Karpas-422 (cell line): ENCODE data around the gene RNF141. TPM values are rescaled to one million over a fixed set of nuclear protein-coding genes. Genes with fewer than 3 reads are reported as not detected.

ENCODE experiments used
- DNase-seq: peaks from one replicate; pipeline ENCODE4 v3.0.0-alpha.2; 2015
- H2AFZ ChIP-seq: fragments of 200-600 bp; sonication (generic); 2 replicates; pipeline ENCODE4 v1.6.1; 2014; ENCODE audit warnings: antibody characterized with exemption, low read length, mixed read lengths
- H3K27ac ChIP-seq: fragments of 200-600 bp; sonication (generic); 2 replicates; pipeline ENCODE4 v1.5.1; 2014; ENCODE audit warnings: mild to moderate bottlenecking, low read length, moderate library complexity
- H3K27me3 ChIP-seq: fragments of 200-600 bp; sonication (generic); 2 replicates; pipeline ENCODE4 v1.6.1; 2014; ENCODE audit warnings: low read length, mixed read lengths
- H3K36me3 ChIP-seq: fragments of 200-600 bp; sonication (generic); 2 replicates; pipeline ENCODE4 v1.6.1; 2014; ENCODE audit warnings: low read length, mixed read lengths; ENCODE audit not compliant: insufficient read depth
- H3K4me1 ChIP-seq: fragments of 200-600 bp; sonication (generic); 2 replicates; pipeline ENCODE4 v1.6.1; 2014; ENCODE audit warnings: mild to moderate bottlenecking, low read length, mixed read lengths
- H3K4me2 ChIP-seq: fragments of 200-600 bp; sonication (generic); 2 replicates; pipeline ENCODE4 v1.6.1; 2014; ENCODE audit warnings: low read length, low read depth, mild to moderate bottlenecking; ENCODE audit not compliant: poor library complexity, severe bottlenecking
- H3K4me3 ChIP-seq: fragments of 200-600 bp; sonication (generic); 2 replicates; pipeline ENCODE4 v1.5.1; 2014; ENCODE audit warnings: mild to moderate bottlenecking, antibody characterized with exemption, low read length, mixed read lengths
- H3K79me2 ChIP-seq: fragments of 200-600 bp; sonication (generic); 2 replicates; pipeline ENCODE4 v1.6.1; 2014; ENCODE audit warnings: mild to moderate bottlenecking, low read length, mixed read lengths
- H3K9ac ChIP-seq: fragments of 200-600 bp; sonication (generic); 2 replicates; pipeline ENCODE4 v1.6.0; 2014; ENCODE audit warnings: low read length
- H3K9me2 ChIP-seq: fragments of 200-600 bp; sonication (generic), shearing (Covaris generic); replicated peaks from 2 replicates; pipeline ENCODE4 v1.6.0; 2014; ENCODE audit warnings: mild to moderate bottlenecking, low read length, moderate library complexity; ENCODE audit not compliant: insufficient read depth
- H3K9me3 ChIP-seq: fragments of 300-700, 200-600 bp; sonication (generic); 2 replicates; pipeline ENCODE4 v1.6.1; 2014; ENCODE audit warnings: low read length, mixed read lengths
- H4K20me1 ChIP-seq: fragments of 200-600 bp; sonication (generic); 2 replicates; pipeline ENCODE4 v1.6.1; 2014; ENCODE audit warnings: mild to moderate bottlenecking, antibody characterized with exemption, low read length, low read depth; ENCODE audit not compliant: insufficient read depth
- total RNA-seq: library from RNA; depleted of rRNA; stranded (reverse); fragments of >200 nt; shearing (Covaris generic); gene quantifications from 2 replicates; pipeline ENCODE4 v1.2.3, GENCODE V29; 2014; ENCODE audit warnings: low replicate concordance

The RNF141 gene
- total RNA-seq, 1 experiment from 2014 or later: 12.2 TPM

DNA sequence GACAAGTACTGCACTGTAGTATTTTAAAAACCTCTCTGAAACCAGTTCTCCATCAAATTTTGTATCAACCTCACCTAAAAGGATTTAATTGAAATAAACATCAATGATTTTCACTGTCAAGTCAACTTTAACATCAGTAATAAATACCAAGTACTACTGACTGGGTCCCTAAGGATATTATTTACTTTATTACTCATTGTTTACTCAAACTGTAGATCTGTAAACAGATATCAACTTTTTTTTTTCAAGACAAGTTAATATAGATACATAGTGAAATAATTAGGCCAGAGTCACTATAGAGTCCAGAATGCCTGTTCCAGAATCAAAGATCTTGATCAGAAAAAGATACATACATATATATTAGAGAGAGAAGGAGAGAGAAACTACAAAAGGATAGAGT is 1.6 kb downstream of the RNF141 start:
- H3K79me2 ChIP-seq: peaks cover 8% of the 10 kb centered on the region; the same call in 1 of the 2 replicates
- no peak for DNase-seq
- peaks cover 22% of the 10 kb centered on the region for H3K4me1 ChIP-seq
- H3K9me3 ChIP-seq: no peaks in the 10 kb centered on the region; the same call in 1 of the 2 replicates
- no peaks in the 10 kb centered on the region for H3K36me3 ChIP-seq
- no peaks in the 10 kb centered on the region; the same call in 1 of the 2 replicates for H4K20me1 ChIP-seq
- H3K27ac ChIP-seq: no peak overlapping the region
- H3K27me3 ChIP-seq: no peaks in the 10 kb centered on the region
- no peaks in the 10 kb centered on the region for H3K9me2 ChIP-seq
- no peak overlapping the region for H3K9ac ChIP-seq
- H2AFZ ChIP-seq: no peak overlapping the region
- peak overlapping the region; percentile 97 for H3K4me2 ChIP-seq
- no peak overlapping the region for H3K4me3 ChIP-seq

GRCh38 chr11:10538924-10539323 is 2.1 kb downstream of the RNF141 start:
- H3K4me2 ChIP-seq: no peak overlapping the region
- peaks cover 8% of the 10 kb centered on the region; the same call in 1 of the 2 replicates for H3K79me2 ChIP-seq
- H3K4me1 ChIP-seq: peaks cover 22% of the 10 kb centered on the region

GRCh38 chr11:10537600-10537999 is 3.4 kb downstream of the RNF141 start:
- DNase-seq: no peak
- no peaks in the 10 kb centered on the region for H3K36me3 ChIP-seq
- peaks cover 8% of the 10 kb centered on the region; the same call in 1 of the 2 replicates for H3K79me2 ChIP-seq

More at GRCh38 chr11:10538924-10539323, 2.1 kb downstream of the RNF141 start:
- Histone ChIP-seq H4K20me1 (no peaks in the 10 kb centered on the region; the same call in 1 of the 2 replicates), H3K9me2 (no peaks in the 10 kb centered on the region), H2AFZ (no peak overlapping the region), H3K9ac (no peak overlapping the region), H3K36me3 (no peaks in the 10 kb centered on the region), H3K9me3 (no peaks in the 10 kb centered on the region; the same call in 1 of the 2 replicates), H3K4me3 (no peak overlapping the region), H3K27ac (no peak overlapping the region), H3K27me3 (no peaks in the 10 kb centered on the region)
- DNase-seq: no peak

GRCh38 chr11:10534316-10534715 is 6.7 kb downstream of the RNF141 start:
- H3K4me1 ChIP-seq: peaks cover 4% of the 10 kb centered on the region; the same call in 1 of the 2 replicates
- H3K27ac ChIP-seq: no peak overlapping the region
- DNase-seq: no peak
- no peaks in the 10 kb centered on the region for H4K20me1 ChIP-seq
- no peaks in the 10 kb centered on the region for H3K27me3 ChIP-seq
- no peak overlapping the region for H3K9ac ChIP-seq
- no peak overlapping the region for H3K4me2 ChIP-seq
- no peak overlapping the region for H3K4me3 ChIP-seq
- no peaks in the 10 kb centered on the region for H3K79me2 ChIP-seq
- no peaks in the 10 kb centered on the region for H3K9me2 ChIP-seq
- H2AFZ ChIP-seq: no peak overlapping the region
- H3K36me3 ChIP-seq: peaks cover 2% of the 10 kb centered on the region; the same call in 1 of the 2 replicates
- no peaks in the 10 kb centered on the region for H3K9me3 ChIP-seq

More at GRCh38 chr11:10537600-10537999, 3.4 kb downstream of the RNF141 start:
- H3K27ac ChIP-seq: no peak overlapping the region
- H3K4me2 ChIP-seq: no peak overlapping the region
- H3K4me3 ChIP-seq: no peak overlapping the region
- H3K9me3 ChIP-seq: no peaks in the 10 kb centered on the region
- H3K9ac ChIP-seq: no peak overlapping the region
- no peaks in the 10 kb centered on the region for H3K27me3 ChIP-seq
- no peaks in the 10 kb centered on the region for H3K9me2 ChIP-seq
- H3K4me1 ChIP-seq: peaks cover 22% of the 10 kb centered on the region
- no peaks in the 10 kb centered on the region; the same call in 1 of the 2 replicates for H4K20me1 ChIP-seq
- H2AFZ ChIP-seq: no peak overlapping the region

DNA sequence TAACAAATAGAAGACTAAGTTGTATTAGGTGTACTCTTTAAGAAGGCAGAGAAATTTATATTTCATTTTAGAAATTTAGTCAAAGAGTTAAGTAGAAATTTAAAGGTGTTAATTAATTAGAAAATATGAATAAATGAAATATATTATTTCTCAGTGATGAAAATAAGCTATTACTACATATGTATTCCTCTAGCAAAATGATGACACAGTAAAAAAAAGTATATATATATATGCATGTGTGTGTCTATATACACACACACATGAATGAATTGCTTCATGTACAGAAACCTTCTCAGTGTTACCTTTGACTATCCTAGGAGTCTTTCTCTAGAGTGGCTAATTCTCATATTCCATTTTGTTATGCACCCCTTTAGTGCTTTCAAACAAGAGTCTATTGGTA is 7.7 kb downstream of the RNF141 start:
- Histone ChIP-seq H3K9ac (no peak overlapping the region), H3K36me3 (peaks cover 12% of the 10 kb centered on the region), H3K27me3 (no peaks in the 10 kb centered on the region), H3K9me2 (no peaks in the 10 kb centered on the region), H3K9me3 (no peaks in the 10 kb centered on the region), H4K20me1 (no peaks in the 10 kb centered on the region), H3K79me2 (no peaks in the 10 kb centered on the region), H2AFZ (no peak overlapping the region), H3K4me3 (no peak overlapping the region), H3K4me2 (no peak overlapping the region), H3K4me1 (no peaks in the 10 kb centered on the region; the same call in 1 of the 2 replicates), H3K27ac (no peak overlapping the region)
- DNase-seq: no peak

DNA sequence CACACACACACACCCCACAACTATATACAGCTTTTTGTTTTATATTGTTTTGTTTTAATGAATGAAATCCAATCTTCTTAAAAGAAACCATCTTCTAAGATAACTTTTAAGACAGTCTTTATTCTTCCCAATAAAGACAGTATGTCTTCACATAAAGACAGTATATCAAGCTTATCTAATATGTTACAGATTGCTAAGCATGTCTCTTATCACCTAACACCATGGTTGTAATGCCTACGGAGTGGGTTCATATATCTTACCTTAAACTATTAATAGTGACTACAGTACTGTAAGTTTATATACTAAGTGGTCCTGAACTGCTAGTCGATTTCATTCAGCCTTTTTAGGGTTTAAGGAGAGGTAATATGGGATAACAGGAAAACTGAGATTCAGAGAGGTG is 8.5 kb downstream of the RNF141 start:
- Histone ChIP-seq H3K79me2 (no peaks in the 10 kb centered on the region), H3K4me1 (no peaks in the 10 kb centered on the region; the same call in 1 of the 2 replicates), H2AFZ (no peak overlapping the region), H3K9me2 (no peaks in the 10 kb centered on the region), H3K36me3 (peaks cover 13% of the 10 kb centered on the region), H3K27ac (no peak overlapping the region), H4K20me1 (no peaks in the 10 kb centered on the region), H3K4me3 (no peak overlapping the region), H3K9ac (no peak overlapping the region), H3K9me3 (no peaks in the 10 kb centered on the region), H3K27me3 (no peaks in the 10 kb centered on the region), H3K4me2 (no peak overlapping the region)
- no peak for DNase-seq

DNA sequence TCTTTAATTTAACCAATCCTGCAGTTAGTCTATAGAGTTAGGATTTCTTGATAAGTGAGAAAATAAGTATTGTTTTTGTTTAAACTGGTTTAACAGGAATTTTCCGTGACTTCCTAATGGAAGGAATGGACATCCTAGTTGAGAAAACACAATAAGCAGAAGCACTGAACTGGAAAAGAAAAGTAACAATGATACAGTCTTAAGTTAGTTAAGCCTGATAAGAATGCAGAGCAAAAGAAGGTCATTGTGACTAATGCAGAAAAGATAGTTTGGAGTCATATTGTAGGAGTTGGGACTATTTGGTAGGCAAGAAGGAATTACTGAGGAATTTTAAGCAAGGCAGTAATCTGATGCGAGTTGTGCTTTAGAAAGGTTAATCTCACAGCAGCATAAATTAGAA is 11.7 kb downstream of the RNF141 start:
- no peak overlapping the region for H3K9ac ChIP-seq
- no peaks in the 10 kb centered on the region for H3K9me3 ChIP-seq
- no peak overlapping the region for H3K4me3 ChIP-seq
- H2AFZ ChIP-seq: no peak overlapping the region
- H4K20me1 ChIP-seq: no peaks in the 10 kb centered on the region
- no peak for DNase-seq
- H3K36me3 ChIP-seq: peaks cover 13% of the 10 kb centered on the region
- no peak overlapping the region for H3K4me2 ChIP-seq
- no peaks in the 10 kb centered on the region for H3K4me1 ChIP-seq
- H3K79me2 ChIP-seq: no peaks in the 10 kb centered on the region
- no peaks in the 10 kb centered on the region for H3K27me3 ChIP-seq
- no peaks in the 10 kb centered on the region for H3K9me2 ChIP-seq
- no peak overlapping the region for H3K27ac ChIP-seq

DNA sequence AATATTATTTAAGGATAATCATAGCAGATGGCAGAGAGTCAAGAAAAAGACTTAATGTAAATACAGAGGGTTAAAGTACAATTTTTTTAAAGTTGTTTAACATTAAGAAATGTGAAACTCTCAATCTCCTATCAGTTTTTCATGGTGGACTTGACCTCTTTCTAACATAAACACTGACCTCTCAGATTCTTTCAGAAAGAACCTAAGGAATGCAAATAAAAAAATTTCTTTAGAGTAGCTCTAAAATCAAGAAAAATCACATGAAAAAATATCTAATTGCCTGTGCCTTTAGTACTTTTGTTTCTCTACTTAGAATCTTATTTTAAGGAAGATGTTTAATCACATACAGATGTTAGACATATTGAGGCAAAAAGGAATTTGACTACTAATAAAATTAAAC is 12.9 kb downstream of the RNF141 start:
- no peak overlapping the region for H3K27ac ChIP-seq
- peaks cover 20% of the 10 kb centered on the region for H3K36me3 ChIP-seq
- H4K20me1 ChIP-seq: no peaks in the 10 kb centered on the region
- no peak overlapping the region for H2AFZ ChIP-seq
- no peaks in the 10 kb centered on the region for H3K4me1 ChIP-seq
- no peak overlapping the region for H3K4me3 ChIP-seq
- no peak overlapping the region for H3K9ac ChIP-seq
- DNase-seq: no peak
- no peak overlapping the region for H3K4me2 ChIP-seq
- no peaks in the 10 kb centered on the region for H3K9me3 ChIP-seq
- no peaks in the 10 kb centered on the region for H3K79me2 ChIP-seq
- H3K9me2 ChIP-seq: no peaks in the 10 kb centered on the region
- no peaks in the 10 kb centered on the region for H3K27me3 ChIP-seq
